Hepatocyte (in vitro differentiated cells): ENCODE data around the gene PLCL2.

Source experiments
- EZH2 ChIP-seq: fragments of 200-600 bp; sonication (generic); IDR thresholded peaks from 2 replicates; pipeline ENCODE4 v1.6.1; 2016; ENCODE audit warnings: antibody characterized with exemption, mild to moderate bottlenecking, borderline replicate concordance
- EZH2phosphoT487 ChIP-seq: fragments of 200-600 bp; sonication (generic); IDR thresholded peaks from one replicate; pipeline ENCODE4 v1.6.1; 2018; ENCODE audit warnings: antibody characterized with exemption, mild to moderate bottlenecking, low read depth, moderate library complexity; ENCODE audit not compliant: unreplicated experiment, severe bottlenecking
- TF ChIP-seq, protein P1 (sequence below): fragments of 200-600 bp; sonication (generic); IDR thresholded peaks from 2 replicates; pipeline ENCODE4 v1.5.1; 2016; ENCODE audit warnings: antibody characterized with exemption, mild to moderate bottlenecking; ENCODE audit not compliant: poor library complexity

DNA sequence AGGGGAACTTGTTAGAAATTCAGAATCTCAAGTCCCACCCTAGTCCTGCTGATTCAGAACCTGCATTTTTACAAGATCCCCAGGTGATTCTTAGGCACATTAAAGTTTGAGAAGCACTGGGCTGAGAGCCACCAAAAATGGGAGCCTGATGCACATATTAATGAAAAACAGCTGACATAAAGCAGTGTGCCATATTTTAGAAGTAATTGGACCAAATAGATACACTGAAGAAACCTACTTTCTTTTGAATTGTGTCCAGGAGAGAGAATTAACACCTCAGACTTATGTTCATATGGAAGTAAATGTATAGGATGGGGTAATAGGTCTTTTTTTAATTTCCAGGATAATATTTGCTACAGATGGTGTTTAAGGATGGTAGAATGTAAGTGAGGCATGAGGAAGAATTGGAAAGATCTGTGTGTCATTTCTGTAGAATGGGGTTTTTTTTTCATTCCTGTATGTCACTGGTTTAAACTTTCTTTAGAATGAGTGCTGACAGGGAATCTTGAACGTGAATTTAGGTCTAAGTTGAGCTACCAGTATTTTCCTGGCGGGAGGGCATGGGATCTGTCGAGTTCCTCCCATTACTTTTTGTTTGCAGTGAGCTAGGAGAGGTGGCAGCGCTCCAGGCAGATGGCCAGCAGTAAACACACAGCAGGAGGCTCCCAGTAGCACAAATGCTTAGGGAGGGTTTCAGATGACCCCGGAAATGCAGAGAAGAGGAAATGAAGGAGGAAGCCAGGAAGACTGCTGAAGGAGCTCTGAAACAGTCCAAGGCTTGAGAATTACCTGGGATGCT is 185.6 kb downstream of the PLCL2 start:
- TF ChIP-seq, protein P1, sequence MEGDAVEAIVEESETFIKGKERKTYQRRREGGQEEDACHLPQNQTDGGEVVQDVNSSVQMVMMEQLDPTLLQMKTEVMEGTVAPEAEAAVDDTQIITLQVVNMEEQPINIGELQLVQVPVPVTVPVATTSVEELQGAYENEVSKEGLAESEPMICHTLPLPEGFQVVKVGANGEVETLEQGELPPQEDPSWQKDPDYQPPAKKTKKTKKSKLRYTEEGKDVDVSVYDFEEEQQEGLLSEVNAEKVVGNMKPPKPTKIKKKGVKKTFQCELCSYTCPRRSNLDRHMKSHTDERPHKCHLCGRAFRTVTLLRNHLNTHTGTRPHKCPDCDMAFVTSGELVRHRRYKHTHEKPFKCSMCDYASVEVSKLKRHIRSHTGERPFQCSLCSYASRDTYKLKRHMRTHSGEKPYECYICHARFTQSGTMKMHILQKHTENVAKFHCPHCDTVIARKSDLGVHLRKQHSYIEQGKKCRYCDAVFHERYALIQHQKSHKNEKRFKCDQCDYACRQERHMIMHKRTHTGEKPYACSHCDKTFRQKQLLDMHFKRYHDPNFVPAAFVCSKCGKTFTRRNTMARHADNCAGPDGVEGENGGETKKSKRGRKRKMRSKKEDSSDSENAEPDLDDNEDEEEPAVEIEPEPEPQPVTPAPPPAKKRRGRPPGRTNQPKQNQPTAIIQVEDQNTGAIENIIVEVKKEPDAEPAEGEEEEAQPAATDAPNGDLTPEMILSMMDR: no peak
- no peak for TF ChIP-seq EZH2
- no peak for TF ChIP-seq EZH2phosphoT487
